Measurements from ENCODE around the gene BNIP5.
A peak's percentile ranks its signal among the peaks of the same experiment; 100 is the strongest.
"Not testable (repeated sequence)": the region's sequence is repeated elsewhere in the genome, so short reads cannot be mapped to it uniquely, and the experiment has no call there.

BNIP5 gene

DNA sequence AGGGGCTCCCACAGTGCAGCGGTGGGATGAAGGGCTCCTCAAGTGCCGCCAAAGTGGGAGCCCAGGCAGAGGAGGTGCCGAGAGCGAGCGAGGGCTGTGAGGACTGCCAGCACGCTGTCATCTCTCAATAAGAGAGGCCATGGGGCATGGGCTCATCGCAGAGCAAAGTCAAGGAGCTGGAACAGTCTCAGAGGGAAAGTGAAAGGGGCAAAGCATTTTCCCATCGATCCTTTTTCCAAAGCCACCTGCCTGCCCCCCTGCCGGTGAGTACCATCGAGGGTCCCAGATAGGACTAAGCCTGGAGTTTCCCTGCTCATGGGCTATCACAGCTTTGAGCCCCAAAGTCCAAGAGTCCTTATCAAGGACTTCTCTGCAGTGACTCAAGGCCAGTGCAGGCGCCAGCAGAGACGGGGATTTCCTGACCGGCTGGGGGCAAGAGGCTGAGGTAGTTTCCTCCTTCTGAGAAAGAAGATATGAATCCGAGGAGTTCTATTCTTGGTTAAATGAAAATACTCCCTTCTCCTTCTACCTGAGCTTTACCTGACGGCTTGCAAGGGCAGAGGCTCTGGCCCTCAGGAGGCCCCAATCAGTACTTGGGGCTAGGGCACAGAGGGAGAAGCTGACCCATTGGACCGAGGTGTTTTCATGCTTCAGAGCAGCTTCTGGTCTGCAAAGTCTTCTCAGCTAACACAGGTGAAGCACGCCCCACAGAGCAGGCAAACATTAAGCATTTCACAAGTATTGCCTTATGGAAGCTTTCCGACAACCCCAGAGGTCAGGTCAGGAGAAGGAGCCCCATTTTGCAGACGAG lies 28.2 kb upstream of the BNIP5 start:
- no peak for DNase-seq

DNA sequence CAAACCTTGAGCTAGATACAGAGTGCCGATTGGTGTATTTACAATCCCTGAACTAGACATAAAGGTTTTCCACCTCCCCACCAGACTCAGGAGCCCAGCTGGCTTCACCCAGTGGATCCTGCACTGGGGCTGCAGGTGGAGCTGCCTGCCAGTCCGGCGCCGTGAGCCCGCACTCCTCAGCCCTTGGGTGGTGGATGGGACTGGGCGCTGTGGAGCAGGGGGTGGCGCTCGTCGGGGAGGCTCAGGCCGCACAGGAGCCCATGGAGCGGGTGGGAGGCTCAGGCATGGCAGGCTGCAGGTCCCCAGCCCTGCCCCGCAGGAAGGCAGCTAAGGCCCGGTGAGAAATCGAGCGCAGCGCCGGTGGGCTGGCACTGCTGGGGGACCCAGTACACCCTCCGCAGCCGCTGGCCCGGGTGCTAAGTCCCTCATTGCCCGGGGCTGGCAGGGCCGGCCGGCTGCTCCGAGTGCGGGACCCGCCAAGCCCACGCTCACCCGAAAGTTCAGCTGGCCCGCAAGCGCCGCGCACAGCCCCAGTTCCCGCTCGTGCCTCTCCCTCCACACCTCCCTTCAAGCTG lies 27.5 kb upstream of the BNIP5 start:
- DNase-seq: not testable (repeated sequence)

DNA sequence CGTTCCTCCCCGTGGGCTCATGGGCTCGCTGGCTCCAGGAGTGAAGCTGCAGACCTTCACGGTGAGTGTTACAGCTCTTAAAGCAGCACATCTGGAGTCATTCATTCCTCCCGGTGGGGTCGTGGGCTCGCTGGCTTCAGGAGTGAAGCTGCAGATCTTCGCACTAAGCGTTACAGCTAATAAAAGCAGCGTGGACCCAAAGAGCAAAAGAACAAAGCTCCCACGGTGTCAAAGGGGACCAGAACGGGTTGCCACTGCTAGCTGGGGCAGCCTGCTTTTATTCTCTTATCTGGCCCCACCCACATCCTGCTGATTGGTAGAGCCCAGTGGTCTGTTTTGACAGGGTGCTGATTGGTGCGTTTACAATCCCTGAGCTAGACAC lies 26.7 kb upstream of the BNIP5 start:
- not testable (repeated sequence) for DNase-seq

DNA sequence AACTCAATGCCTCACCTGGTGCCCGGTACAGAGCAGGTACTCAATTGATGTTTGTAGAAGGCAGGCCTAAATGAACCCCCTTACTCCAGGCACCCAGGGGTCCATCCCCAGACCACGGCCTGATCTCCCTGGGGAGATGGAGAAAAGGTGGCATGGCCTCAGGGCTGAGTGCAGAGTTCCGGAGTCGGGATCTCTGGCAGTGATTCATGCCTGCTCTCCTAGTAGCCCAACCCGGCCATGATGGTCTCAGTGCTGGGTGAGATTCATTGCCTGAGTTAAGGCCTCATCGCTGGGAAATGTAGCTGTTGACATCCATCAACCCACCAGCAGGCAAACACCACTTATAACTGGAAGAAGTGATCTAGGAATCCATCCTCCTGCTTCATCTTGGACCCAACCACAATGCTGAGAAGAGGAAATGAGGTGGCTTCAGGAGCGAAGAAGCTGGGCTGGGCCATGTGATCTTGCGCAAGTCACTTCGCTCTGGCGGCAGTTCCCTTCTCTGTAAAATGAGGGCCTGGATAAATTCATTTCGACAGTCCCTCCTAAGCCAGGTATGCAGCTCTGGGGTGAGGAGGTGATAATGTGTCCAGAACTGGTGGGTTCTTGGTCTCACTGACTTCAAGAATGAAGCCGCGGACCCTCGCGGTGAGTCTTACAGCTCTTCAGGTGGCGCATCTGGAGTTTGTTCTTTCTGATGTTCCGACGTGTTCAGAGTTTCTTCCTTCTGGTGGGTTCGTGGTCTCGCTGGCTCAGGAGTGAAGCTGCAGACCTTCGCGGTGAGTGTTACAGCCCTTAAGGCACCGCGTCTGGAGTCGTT lies 26.1 kb upstream of the BNIP5 start:
- no peak for DNase-seq

DNA sequence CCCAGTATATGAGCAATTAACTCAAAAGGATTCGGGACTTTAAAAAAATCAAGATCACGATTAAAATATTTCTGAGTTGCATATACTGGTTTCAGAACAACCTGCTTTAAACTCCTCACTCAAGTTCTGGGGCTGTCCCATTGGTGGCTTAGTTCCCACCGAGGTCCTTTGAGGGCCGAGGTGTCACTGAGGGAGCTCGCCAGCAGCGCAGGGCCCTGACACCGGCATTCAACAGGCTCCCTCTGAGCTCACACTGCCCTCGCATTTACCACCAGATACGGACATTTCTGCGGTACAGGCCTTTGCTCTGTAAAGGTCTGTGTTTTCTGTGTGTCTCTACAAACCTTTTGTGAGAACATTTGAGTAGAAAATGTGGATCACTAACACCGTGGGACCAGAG lies 24.4 kb upstream of the BNIP5 start:
- DNase-seq: no peak

DNA sequence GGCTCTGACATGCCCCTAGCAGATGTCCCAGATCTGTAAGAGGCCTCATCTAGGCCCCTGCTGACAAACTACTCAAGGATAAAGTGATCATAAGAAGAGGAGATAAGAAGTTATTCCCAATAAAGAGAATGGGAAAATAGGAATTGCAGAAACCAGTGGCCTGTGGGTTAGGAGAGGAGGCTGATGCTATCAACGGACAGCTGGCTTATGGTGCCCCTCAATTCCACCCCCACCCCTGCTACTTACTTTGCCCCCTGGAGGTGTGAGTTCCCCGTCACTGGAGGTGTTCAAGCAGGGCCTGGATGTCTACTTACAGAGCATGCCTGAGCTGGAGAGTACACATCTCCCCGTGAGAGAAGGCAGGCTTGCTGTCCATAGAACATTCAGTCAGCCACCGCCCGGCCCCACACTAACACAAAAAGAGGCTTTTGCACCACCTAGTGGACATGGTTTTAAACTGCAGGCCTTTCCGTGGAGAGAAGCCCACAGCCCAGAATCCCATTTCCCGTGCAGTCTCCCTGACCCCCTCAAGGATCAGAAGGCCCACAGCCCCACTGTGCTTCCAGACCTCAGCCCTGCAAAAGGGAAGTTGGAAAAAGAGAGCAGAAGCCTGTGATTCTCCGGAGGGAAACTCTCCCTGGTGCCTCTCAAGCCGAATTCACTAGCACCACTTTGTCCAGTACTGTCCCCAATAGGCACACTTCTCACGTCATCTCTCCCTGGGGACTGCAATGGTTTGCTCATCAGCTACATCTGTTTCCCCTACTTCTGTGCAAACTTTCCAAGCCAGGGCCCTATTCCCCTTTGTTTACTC lies 23.8 kb upstream of the BNIP5 start:
- DNase-seq: peak; percentile 91

DNA sequence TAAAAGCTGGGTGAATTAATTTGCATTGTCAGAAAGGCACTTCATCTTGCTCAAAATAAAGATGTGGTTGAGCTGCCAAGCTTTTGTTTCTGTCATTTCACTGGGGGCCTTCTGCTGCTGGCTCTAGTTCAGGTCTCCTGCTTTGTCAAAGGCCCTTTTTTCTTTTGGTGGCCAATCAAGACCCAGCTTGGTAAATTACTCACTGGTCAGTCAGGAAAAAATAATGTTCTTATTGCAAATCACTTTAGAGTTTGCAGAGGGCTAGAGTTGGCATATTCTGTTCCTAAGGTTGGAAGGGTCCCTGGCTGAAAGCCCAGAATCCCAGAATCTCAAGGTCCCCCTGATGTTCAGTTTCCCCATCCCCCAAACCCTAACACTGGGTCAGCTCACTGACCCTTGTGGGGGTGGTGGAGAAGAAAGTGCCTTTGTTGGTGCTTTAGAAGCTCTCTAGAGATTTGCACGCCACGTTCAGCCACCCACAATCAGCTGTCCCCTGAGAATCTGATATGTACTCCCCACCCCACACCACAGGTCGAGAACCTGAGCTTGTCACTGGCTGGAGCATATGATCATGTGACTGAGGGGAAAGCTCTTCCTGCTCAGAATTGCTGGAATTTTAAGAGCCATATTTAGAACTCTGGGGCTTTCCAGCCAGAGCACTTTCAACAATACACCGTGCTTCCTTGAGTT lies 21.7 kb upstream of the BNIP5 start:
- DNase-seq: peak; percentile 71

DNA sequence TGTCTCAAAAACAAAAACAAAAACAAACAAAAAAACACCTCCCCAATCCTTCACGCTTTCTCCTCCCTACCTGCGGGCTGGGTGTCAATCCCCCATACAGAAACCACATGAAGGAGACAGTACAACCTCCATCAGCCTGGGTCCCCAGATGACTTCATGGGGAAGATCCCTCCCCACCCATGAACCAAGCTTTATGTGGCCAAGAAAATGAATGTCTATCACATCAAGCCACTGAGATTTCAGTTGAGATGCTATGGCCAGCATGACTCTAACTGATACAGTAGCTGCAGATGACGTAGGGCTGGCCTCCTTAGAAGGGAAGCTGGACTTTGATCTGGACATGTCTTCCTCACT lies 21.2 kb upstream of the BNIP5 start:
- DNase-seq: no peak

DNA sequence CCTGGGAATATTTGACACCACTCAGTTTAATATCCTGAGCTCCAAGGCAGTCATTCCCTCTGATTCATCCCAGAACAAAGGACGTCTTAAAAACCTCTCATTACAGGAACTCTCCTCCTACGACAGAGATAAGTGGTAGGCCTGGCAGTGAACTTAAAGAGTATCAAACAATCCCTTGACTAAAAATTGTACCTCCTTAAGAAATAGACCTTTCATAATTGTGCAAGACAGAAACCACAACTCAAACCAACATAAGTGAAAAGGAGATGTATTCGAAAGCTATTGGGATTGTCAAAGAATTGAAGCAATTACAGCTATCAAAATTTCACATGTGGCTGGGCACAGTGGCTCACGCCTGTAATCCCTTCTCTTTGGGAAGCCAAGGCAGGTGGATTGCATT lies 19.1 kb upstream of the BNIP5 start:
- no peak for DNase-seq

DNA sequence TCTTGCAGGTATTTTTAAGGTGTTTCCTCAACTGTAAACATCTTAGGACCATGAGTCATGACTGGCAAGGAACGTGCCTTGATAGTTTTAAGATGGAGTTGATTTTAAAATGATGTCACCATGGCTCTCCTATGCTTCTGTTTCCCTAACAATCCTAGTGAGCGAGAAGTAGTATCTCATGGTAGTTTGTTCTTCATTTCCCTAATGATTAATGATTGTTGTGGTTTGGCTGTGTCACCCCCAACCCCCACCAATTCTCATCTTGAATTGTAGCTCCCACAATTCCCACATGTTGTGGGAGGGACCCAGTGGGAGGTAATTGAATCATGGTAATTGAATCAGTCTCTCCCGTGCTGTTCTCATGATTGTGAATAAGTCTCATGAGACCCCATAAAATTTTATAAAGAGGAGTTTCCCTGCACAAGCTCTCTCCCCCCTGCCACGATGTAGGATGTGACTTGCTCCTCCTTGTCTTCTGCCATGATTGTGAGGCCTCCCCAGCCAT lies 16.8 kb upstream of the BNIP5 start:
- DNase-seq: no peak

DNA sequence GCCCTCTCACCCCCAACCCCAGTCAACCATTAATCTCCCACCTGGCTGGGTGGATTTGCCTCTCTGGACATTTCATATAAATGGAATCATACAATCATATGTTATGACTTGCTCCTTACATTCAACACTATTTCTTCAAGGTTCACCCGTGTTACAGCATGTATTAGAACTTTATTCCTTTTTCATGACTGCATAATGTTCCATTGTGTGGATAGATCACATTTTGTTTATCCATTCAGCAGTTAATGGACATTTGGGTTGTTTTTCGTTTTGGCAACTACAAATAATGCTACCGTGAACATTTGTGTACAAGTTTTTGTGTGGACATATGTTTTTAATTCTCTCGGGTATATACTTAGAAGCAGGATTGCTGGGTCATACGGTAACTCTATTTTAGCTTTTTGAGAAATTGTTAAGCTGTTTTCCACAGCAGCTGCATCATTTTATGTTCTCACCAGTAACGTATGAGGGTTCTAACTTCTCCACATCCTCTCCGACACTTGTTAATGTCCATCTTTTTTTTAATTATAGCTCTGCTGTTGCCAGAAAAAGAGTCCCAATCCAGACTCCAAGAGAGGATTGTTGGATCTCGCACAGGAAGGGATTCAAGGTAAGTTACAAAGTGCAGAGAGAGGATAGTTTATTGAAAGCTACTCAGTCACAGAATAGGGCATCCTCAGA lies 15.9 kb upstream of the BNIP5 start:
- DNase-seq: no peak

DNA sequence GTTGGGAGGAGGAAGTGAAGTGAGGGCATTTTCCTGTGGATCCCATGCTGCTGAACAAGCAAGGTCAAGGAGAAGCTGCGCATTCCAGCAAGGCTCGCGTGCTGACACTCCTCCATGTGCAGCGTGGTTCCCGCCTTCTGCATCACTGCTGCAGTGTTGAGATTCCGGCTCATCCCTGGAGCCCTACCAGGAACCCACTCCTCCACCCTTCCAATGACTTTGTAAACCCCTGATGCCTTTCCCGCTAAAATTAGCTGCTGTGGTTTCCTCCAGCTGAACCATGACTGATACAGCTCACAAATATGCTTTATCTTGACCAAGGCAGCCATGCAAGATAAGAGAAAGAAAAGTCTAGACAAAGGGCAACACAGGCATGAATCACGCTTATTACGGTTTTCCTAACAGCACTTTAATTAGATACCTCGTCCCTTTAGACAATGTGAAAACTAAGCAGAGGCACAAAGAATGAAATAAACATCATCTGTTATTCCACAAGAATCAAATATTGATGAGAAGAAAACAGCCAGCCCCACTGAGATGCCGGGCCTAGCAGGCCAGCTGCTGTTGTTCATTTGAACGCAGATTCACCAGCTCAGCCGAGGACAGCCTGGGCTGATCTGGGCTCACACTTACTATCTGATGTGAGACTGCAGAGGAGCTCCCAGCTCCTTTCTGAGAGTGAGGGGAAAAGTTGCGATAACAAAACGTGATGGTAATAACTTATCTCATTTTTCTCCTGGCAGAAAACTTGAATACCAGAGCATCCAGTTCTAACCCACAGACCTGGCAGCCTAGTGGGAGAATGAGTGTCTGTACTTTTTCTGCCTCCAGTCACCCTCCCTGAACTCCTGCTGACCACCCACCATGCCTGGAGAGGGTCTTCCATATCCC lies 14.2 kb upstream of the BNIP5 start:
- peak; percentile 61 for DNase-seq

DNA sequence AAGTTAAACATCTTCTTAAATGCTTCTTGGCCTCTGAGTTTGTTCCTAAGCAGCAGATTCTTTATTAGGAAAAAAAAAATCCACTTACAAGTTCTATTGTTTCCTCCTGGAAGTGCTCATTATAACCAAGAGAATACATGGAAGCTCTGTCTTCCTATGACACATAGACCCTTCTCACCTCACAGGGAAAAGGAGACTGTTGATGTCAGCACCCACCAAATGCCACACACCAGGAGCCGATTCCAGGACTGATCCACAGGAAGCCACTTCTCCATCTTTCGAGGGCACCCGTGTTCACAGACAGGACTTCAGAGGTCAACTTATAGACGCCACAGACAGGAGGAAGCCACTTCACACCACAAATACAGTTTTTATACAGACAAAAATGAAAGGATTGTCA lies 13.4 kb upstream of the BNIP5 start:
- DNase-seq: no peak

DNA sequence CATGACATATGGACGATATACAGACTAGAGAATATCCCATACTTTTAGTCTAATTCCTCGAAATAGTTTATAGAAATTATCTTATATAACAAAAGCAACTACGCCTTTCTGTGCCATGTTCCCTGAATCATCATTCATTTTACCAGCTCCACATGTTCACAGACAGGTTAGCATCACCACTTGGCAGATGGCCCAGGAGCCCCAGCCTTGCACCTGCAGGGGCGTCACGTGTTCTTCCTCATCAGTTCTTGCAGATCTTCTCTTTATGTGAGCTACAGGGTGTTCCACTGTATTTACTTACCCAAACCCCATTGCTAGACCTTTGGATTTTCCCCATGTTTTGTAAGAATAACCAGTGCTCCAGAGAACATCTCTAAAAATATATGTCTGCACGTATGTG lies 12.6 kb upstream of the BNIP5 start:
- DNase-seq: no peak

DNA sequence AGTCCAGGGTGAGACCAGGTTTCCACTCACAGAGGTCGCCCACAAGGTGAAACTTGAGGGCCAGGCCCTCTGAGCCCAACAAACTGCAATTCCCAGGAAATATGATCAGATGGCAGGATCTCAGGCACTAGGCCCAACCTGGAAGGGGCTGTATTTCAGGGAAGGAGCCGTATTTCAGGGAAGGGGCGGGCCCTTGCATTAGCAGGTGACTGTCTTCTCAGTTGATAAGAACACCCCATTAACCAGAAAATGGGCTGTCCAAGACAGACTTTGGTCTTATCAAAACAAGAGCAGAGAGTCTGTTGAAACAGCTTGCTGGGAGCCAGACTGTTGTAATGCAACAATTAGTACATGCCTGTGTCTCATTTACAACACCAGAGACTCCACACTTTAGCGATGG lies 10.9 kb upstream of the BNIP5 start:
- DNase-seq: no peak

DNA sequence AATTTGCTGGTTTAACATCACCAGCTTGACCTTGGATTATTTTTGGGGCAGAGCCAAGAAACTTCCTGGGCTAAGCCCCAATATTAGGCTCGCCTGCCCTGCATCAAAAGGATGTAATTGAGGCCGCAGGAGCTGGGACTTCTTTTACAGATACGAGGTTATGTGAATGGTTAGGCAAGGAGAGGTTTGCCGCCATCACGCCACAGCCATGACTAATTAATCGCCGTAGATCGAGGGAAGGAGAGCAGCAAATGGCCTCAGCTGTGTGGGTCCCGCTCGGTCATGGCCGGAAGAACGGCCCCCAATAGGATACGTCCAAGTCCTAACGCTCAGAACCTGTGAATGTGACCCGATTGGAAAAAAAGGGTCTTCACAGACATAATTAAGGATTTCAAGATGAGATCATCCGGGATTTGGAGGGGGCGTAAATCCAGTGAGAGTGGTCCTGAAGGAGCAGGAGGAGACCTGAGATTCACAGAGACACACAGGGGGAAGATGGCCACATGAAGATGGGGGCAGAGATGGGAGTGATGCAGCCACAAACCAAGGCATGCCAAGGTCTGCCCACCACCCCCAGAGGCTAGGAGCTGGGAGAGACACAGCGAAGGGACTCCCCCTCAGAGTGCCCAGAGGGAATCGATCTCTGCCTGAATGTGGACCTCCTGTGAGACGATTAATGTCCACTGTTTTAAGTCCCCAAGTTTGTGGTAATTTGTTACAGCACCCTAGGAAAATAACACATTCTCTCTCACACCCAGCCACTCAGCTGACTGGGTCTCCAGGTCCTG lies 10.0 kb upstream of the BNIP5 start:
- DNase-seq: no peak

DNA sequence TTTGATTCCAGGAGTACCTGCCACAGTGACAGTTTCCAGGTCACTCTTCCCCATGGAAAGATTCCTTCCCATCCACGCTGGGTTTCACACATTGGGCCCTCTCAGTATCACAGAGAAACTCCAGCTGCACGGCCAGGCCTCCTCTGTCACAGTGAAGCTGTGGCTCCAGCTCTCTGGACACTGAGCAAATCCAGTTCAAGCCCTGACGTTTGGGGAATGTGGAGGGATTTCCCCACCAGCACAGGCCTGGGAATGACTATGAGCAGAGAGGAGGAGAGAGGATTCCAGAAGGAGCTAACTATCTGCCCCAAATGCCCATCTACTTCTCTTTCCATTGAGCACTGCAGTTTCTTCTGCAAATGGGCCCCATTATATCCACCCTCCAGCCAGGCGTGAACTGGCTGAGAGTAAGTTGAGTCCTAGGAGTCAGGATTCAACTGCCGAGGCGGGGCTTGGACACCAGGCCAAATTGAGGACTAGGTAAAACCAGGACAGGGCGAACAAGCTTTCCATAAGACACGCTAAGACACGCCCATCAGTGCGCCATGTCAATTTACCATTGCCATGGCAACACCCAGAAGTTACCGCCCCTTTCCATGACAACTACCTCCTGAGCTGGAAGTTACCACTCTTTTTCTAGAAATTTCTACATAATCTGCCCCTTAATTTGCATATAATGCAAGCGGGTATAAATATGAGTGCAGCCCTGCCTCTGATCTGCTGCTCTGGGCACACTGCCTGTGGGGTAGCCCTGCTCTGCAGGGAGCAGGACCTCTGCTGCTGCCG lies 9.2 kb upstream of the BNIP5 start:
- no peak for DNase-seq

DNA sequence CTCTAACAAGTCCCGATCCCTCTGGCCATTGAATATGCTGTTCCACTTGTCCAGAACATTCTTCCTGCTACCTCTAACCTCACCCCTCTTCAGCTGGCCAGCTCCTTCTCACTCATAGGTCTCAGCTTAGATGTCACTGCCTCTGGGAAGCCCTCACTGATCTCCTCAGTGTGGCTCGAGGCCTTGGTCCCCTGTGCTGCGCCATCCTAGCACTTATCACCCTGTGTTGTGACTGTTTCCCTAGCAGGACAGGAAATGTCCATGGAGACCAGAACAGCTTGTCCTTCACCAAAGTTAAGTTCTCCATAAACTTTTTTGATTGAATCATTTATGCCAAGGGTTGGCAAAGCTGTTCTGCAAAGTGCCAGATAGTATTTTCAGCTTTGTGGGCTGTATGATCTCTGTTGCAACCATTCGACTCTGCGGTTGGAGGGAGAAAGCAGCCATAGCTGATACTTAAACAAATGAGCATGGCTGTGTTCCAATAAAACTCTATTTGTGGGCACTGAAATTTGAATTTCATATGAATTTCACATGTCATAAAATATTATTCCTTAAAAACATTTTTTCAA lies 6.5 kb upstream of the BNIP5 start:
- DNase-seq: no peak

Measured in retina (tissue), 1 donor.